Adrenal gland (tissue), 5 donors: ENCODE measurements around the gene RRN3.
"Not testable (repeated sequence)": the region's sequence is repeated elsewhere in the genome, so short reads cannot be mapped to it uniquely, and the experiment has no call there.

Experiments
- CTCF ChIP-seq, 6 experiments: fragments of 450-650 bp in 4 of 6; fragments of 200-600 bp in 2 of 6; sonication (generic) in 1 of 6; IDR thresholded peaks; 1 replicate in 5 of 6; 2 replicates in 1 of 6; pipeline versions ENCODE4 v1.5.1 to v1.8.0; 2016 to 2021; ENCODE audit warnings: antibody characterized with exemption in 6 of 6, mild to moderate bottlenecking in 2 of 6, moderate library complexity in 1 of 6
- POLR2A ChIP-seq, 2 donors: fragments of 450-650 bp; IDR thresholded peaks; one replicate each; pipeline ENCODE4 v1.6.1; 2017; ENCODE audit warnings: antibody characterized with exemption in 2 of 2, mild to moderate bottlenecking in 2 of 2, moderate library complexity in 1 of 2
- donor health status: DM: no; HTN: no; CAD: no.

GRCh38 chr16:15133554-15133953 lies 39.5 kb upstream of the RRN3 start:
- not testable (repeated sequence) for TF ChIP-seq CTCF, POLR2A (IDR thresholded peaks at IDR 0.05)
